ENCODE results near the gene LRP2. TPM values are rescaled to one million over a fixed set of nuclear protein-coding genes. Genes with fewer than 3 reads are reported as not detected.
"Not testable (repeated sequence)": the region's sequence is repeated elsewhere in the genome, so short reads cannot be mapped to it uniquely, and the experiment has no call there.

Gene LRP2
- under 1 TPM in 1 of 3 donors, not detected in 2; 0.03 TPM for total RNA-seq

DNA sequence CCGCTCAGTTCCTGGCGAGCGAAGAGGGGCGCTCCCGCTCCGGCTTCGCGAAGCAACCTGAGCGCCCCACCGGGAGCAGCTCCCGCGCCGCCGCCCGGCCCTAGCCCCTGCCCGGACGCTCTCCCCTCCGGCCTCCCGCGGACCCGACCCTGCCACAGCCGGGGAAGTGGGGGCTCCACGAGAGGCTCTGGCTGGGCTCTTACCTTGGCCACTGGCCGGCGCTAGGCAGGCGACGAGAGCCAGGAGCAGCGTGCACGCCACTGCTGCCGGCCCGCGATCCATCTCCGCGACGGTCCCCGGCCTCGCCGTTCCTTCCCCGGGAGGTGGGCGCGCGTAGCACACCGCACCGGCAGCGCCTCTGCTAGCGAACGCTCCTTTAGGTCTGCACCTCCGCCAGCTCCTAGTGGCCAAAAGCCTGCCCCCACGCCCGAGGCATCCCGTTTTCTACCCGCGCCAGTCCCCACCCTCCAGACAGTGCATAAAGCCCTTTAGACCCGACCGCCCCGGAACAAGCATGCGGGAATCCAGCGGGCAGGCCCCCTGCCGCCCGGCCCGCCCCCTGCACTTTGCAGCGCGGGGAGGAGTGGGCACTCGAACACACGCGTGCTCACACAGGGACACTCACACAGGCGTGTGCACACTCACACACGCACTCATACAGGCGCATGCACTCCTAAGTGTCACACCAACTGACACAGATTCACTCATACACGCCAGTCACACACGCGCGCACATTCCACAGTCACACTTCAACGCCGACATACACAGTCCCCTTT, at the start of gene LRP2:
Gene LRP2 (minus strand): TSS at position 417 of the 776 bp plus-strand sequence. CDS start 135 bp downstream, at position 282.
- DNase-seq (no peak), ATAC-seq (peak; percentile 19 to 36)
- Mint-ChIP-seq H3K9me3 (no peaks in the 10 kb centered on the region), H3K36me3 (ENCODE audit: insufficient read depth) (no peaks in the 10 kb centered on the region), H3K4me1 (ENCODE audit: low read depth) (peaks cover 38% of the 10 kb centered on the region), H3K4me3 (peak within 1 kb of the TSS; percentile 85), H3K27me3 (ENCODE audit: low read depth) (peaks cover 45% of the 10 kb centered on the region)

DNA sequence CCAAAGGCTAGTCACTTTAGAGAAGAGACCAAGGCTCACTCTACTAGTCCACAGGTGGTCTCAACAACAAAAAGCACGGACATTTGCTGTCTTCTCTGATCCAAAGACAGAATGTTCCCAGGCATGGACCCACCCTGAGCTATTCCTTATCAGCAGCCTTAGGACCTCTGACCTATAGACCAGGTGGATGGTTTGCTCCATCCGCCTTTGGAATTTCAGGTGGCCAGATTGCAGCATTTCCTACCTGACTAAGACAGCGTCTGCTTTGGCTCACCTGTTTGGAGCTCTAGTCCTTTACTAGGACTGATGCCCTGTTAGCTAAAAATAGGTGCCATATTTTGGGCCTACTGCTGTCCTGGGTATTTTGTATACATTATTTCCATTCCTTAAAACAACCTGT, 44.6 kb upstream of the LRP2 start:
- no peak overlapping the region for H3K4me3 Mint-ChIP-seq

GRCh38 chr2:169399491-169399890, 37.2 kb upstream of the LRP2 start:
- not testable (repeated sequence) for H3K36me3 Mint-ChIP-seq (ENCODE audit: insufficient read depth); H3K4me3 Mint-ChIP-seq; ATAC-seq; H3K9me3 Mint-ChIP-seq; DNase-seq; H3K4me1 Mint-ChIP-seq (ENCODE audit: low read depth)
- H3K27me3 Mint-ChIP-seq (ENCODE audit: low read depth): peaks cover 12% of the 10 kb centered on the region

More for the DNA sequence above, 44.6 kb upstream of the LRP2 start:
- H3K4me1 Mint-ChIP-seq (ENCODE audit: low read depth): no peaks in the 10 kb centered on the region
- peaks cover 4% of the 10 kb centered on the region for H3K27me3 Mint-ChIP-seq (ENCODE audit: low read depth)
- DNase-seq (no peak), ATAC-seq (no peak)
- H3K9me3 Mint-ChIP-seq: no peaks in the 10 kb centered on the region
- H3K36me3 Mint-ChIP-seq (ENCODE audit: insufficient read depth): no peaks in the 10 kb centered on the region

- no peak for DNase-seq
- no peak for ATAC-seq
- no peak overlapping the region for H3K4me3 Mint-ChIP-seq
- H3K9me3 Mint-ChIP-seq: no peaks in the 10 kb centered on the region
- H3K4me1 Mint-ChIP-seq (ENCODE audit: low read depth): no peaks in the 10 kb centered on the region
- peaks cover 14% of the 10 kb centered on the region for H3K27me3 Mint-ChIP-seq (ENCODE audit: low read depth)
- no peaks in the 10 kb centered on the region for H3K36me3 Mint-ChIP-seq (ENCODE audit: insufficient read depth)
Measured at GRCh38 chr2:169397697-169398096, 35.4 kb upstream of the LRP2 start.

- Mint-ChIP-seq H3K27me3 (ENCODE audit: low read depth) (peaks cover 15% of the 10 kb centered on the region), H3K36me3 (ENCODE audit: insufficient read depth) (no peaks in the 10 kb centered on the region), H3K4me1 (ENCODE audit: low read depth) (no peaks in the 10 kb centered on the region), H3K9me3 (no peaks in the 10 kb centered on the region), H3K4me3 (no peak overlapping the region)
- ATAC-seq: no peak
- DNase-seq: no peak
Measured at GRCh38 chr2:169395821-169396374, 33.6 kb upstream of the LRP2 start.

DNA sequence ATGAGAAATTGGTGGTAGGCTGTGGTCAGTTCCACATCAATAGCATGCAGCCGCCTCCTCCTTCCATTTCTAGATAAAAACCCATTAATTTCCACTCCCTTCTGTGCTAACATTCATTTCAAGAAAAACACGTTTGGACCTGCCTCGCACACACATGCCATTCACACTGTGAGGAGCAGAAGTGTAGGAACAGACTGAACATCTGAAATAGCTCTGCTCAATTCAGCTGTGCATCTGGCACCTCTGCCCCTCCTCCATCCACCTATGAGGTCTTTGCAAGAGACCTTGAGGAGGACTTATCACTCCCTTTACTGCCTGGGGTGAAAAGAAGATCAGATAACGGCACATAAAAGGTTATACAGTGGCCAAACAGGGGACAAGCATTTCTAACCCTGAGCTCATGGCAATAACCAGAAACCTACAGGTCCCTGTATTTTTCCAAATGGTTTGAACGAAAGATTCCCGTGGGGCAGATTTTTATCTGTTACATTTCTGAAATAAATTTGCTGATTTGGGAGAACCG, 30.8 kb upstream of the LRP2 start:
- Mint-ChIP-seq H3K36me3 (ENCODE audit: insufficient read depth) (no peaks in the 10 kb centered on the region), H3K4me1 (ENCODE audit: low read depth) (no peaks in the 10 kb centered on the region), H3K9me3 (no peaks in the 10 kb centered on the region), H3K4me3 (no peak overlapping the region), H3K27me3 (ENCODE audit: low read depth) (peaks cover 12% of the 10 kb centered on the region)
- DNase-seq (no peak), ATAC-seq (no peak)

GRCh38 chr2:169391236-169391635, 28.9 kb upstream of the LRP2 start:
- Mint-ChIP-seq H3K4me3 (no peak overlapping the region), H3K4me1 (ENCODE audit: low read depth) (no peaks in the 10 kb centered on the region), H3K36me3 (ENCODE audit: insufficient read depth) (no peaks in the 10 kb centered on the region), H3K9me3 (no peaks in the 10 kb centered on the region), H3K27me3 (ENCODE audit: low read depth) (peaks cover 12% of the 10 kb centered on the region)
- ATAC-seq (no peak), DNase-seq (no peak)

DNA sequence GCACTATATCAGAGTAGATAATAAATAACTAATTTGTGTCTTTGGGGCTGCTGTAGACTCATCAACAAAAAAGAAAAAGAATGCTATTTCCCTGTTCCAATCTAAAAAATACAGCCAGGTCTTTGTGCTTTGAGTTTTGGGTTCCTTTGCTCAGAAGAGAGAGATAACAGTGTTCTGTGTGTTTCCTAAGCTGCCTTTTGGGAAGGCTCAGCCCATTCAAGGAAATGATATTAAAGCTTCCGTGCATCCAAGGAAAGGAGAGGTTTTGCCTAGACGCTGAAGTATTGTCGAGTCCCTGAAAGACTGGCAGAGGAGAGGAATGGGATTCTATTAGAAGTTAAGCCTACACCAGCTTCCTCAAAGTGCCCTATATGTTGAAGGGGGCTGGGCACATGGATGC, 25.8 kb upstream of the LRP2 start:
- no peak for ATAC-seq
- Mint-ChIP-seq H3K9me3 (no peaks in the 10 kb centered on the region), H3K4me1 (ENCODE audit: low read depth) (no peaks in the 10 kb centered on the region), H3K36me3 (ENCODE audit: insufficient read depth) (no peaks in the 10 kb centered on the region), H3K27me3 (ENCODE audit: low read depth) (peaks cover 21% of the 10 kb centered on the region), H3K4me3 (no peak overlapping the region)
- no peak for DNase-seq

DNA sequence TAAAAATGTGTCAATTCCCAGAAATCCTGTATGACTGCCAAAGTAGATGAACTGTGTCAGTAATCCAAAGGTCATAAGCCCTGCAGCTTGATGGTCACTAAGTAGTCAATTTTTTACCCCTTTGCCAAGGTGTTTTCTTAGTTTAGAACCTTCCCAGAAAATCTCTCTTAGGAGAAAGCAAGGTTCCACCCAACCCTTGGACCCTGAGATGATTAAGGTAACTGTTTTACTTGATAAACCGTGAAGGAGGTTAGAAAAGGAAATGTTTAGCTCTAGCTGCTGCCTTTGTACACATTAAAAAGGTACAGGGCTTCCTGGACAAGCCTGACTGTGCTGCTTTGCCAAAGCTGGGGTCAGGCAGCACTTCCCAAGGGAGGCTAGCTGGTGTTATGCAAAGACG, 24.4 kb upstream of the LRP2 start:
- DNase-seq (no peak), ATAC-seq (no peak)
- no peaks in the 10 kb centered on the region for H3K4me1 Mint-ChIP-seq (ENCODE audit: low read depth)
- no peaks in the 10 kb centered on the region for H3K36me3 Mint-ChIP-seq (ENCODE audit: insufficient read depth)
- no peak overlapping the region for H3K4me3 Mint-ChIP-seq
- H3K9me3 Mint-ChIP-seq: no peaks in the 10 kb centered on the region
- peaks cover 23% of the 10 kb centered on the region for H3K27me3 Mint-ChIP-seq (ENCODE audit: low read depth)

DNA sequence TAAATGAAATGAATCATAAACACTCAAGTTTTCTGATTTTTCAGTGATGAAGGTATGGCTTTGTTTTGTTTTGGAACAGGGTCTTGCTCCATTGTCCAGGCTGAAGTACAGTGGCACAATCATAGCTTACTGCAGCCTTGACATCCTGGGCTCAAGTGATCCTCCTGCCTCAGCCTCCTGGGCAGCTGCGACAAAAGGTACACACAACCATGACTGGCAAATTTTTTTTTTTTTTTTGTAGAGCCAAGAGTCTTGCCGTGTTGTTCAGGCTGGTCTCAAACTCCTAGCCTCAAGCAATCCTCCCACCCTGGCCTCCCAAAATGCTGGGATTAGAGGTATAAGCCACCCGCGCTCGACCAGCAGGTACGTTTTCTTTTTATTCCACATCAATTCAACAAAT, 22.5 kb upstream of the LRP2 start:
- Mint-ChIP-seq H3K27me3 (ENCODE audit: low read depth) (peaks cover 25% of the 10 kb centered on the region), H3K9me3 (no peaks in the 10 kb centered on the region), H3K36me3 (ENCODE audit: insufficient read depth) (no peaks in the 10 kb centered on the region), H3K4me3 (no peak overlapping the region), H3K4me1 (ENCODE audit: low read depth) (no peaks in the 10 kb centered on the region)
- no peak for DNase-seq
- no peak for ATAC-seq

- peaks cover 30% of the 10 kb centered on the region for H3K27me3 Mint-ChIP-seq (ENCODE audit: low read depth)
- DNase-seq (no peak), ATAC-seq (no peak)
- no peak overlapping the region for H3K4me3 Mint-ChIP-seq
- H3K36me3 Mint-ChIP-seq (ENCODE audit: insufficient read depth): no peaks in the 10 kb centered on the region
- H3K9me3 Mint-ChIP-seq: peaks cover 4% of the 10 kb centered on the region
- no peaks in the 10 kb centered on the region for H3K4me1 Mint-ChIP-seq (ENCODE audit: low read depth)
Measured at GRCh38 chr2:169372561-169372960, 10.2 kb upstream of the LRP2 start.

DNA sequence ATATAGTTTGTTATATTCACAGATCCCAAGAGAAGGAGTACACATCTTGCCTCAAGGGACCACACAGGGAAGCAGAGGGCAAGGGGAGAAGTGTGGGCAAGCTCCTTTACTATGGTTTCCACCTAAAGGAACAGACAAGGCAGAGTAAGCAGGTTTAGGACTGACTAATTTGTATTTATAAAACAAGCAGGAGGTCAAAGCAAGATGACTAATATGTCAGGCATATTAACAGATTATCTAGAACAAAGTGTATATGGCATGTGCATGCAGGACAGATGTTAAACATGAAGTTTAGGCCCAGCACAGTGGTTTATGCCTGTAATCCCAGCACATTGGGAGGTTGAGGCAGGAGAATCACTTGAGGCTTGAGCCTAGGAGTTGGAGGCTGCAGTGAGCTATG, 3.7 kb upstream of the LRP2 start:
- H3K4me3 Mint-ChIP-seq: no peak overlapping the region
- peaks cover 38% of the 10 kb centered on the region for H3K4me1 Mint-ChIP-seq (ENCODE audit: low read depth)
- ATAC-seq (no peak), DNase-seq (no peak)
- peaks cover 28% of the 10 kb centered on the region for H3K27me3 Mint-ChIP-seq (ENCODE audit: low read depth)
- peaks cover 4% of the 10 kb centered on the region for H3K9me3 Mint-ChIP-seq
- H3K36me3 Mint-ChIP-seq (ENCODE audit: insufficient read depth): no peaks in the 10 kb centered on the region

DNA sequence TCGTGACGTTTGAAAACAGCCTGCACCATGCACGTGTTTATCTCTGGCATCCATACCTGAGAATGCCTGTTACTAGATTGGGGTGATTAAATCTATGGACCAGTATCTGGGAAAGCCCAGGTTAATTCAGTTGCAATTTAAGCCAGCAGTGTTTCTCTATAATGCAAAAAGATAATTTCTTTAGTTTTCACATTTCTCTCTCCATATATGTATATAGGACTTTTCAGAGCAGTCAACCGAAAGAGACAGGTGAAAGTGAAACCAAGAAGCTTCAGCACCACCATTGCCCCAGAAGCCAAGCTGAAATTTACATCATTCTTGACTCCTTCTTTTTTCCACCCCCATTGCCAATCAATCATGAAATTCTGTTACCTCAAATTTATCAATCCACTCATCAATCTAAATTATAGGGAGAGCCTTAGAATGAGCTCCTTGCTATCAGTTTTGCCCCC, 2.7 kb upstream of the LRP2 start:
- peaks cover 31% of the 10 kb centered on the region for H3K27me3 Mint-ChIP-seq (ENCODE audit: low read depth)
- DNase-seq: no peak

DNA sequence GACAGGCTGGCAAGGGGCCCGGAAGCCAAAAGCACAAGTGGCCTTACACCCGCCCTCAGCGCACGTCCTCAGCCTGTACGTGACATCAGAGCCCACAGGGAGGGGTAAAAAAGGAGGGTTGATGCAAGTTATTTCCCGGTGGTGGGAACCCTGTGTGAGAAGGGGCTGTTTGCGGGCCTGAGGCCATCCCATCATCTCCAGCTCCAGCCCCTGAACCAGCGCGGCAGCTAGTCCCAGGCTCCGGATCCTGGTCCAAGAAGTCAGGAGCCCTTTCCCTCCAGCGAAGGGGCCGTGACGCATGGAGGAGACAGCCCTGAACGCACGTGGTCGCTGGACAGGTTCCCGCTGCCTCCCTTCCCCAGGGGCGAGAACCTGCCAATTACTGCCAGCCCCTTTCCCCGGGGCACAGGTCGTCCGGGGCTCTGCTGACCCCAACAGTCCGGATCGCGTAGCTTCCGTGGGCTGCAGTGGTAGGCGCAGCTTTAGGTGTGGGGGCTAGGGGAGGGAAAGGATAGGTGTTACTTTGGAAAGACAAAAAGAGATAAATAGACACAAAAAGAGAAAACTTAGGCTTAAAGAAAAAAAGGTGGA, 1.3 kb upstream of the LRP2 start:
- H3K27me3 Mint-ChIP-seq (ENCODE audit: low read depth): peaks cover 34% of the 10 kb centered on the region
- H3K9me3 Mint-ChIP-seq: no peaks in the 10 kb centered on the region
- H3K4me3 Mint-ChIP-seq: peak overlapping the region; percentile 85
- DNase-seq (peak; percentile 8), ATAC-seq (peak; percentile 42 to 57)
- peaks cover 38% of the 10 kb centered on the region for H3K4me1 Mint-ChIP-seq (ENCODE audit: low read depth)
- no peaks in the 10 kb centered on the region for H3K36me3 Mint-ChIP-seq (ENCODE audit: insufficient read depth)

More for the DNA sequence above, 2.7 kb upstream of the LRP2 start:
- Mint-ChIP-seq H3K9me3 (peaks cover 4% of the 10 kb centered on the region), H3K4me1 (ENCODE audit: low read depth) (peaks cover 38% of the 10 kb centered on the region), H3K36me3 (ENCODE audit: insufficient read depth) (no peaks in the 10 kb centered on the region), H3K4me3 (peak overlapping the region; percentile 85)
- ATAC-seq: peak in 1 of 2 donors; percentile 36
